ENCODE measurements around the gene NT5DC3. TPM values are rescaled to one million over a fixed set of nuclear protein-coding genes. Genes with fewer than 3 reads are reported as not detected.
"Not testable (repeated sequence)": the region's sequence is repeated elsewhere in the genome, so short reads cannot be mapped to it uniquely, and the experiment has no call there.

NT5DC3 gene
- total RNA-seq, 1 donor from 2014 or later, result 32.8 TPM

DNA sequence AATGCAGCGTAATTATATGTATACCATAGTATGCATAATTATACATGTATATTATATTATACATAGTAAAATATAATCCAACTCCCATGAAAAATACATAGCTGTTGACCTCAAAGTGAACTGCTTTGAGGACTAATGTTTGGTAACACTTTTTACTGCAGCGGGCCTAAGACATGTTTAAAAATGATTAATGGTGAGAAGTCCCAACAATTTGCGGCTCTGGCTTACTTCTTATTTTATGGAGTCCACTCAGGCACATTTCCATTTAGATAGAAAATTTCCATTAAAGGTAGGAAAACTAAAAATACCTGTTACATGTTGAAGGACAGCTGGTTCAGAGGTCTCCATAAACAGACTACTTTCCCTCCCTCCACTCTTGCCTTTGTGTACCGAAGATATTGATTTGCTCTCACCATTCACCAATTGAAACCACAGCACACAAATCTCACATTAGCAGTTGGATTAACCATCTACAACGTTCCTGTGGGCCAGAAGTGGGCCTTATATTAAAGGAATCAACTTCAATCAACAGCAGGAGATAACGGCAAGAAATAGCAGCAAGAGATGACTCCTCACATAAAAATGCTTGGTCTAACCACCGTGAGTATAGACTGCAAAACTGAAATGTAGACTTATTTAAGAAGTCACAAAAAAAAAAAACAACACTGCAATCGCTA is 14.1 kb upstream of the NT5DC3 start:
- no peak for DNase-seq

- no peak for DNase-seq
These were observed 13.4 kb upstream of the NT5DC3 start for GRCh38 chr12:103854372-103854973.

DNA sequence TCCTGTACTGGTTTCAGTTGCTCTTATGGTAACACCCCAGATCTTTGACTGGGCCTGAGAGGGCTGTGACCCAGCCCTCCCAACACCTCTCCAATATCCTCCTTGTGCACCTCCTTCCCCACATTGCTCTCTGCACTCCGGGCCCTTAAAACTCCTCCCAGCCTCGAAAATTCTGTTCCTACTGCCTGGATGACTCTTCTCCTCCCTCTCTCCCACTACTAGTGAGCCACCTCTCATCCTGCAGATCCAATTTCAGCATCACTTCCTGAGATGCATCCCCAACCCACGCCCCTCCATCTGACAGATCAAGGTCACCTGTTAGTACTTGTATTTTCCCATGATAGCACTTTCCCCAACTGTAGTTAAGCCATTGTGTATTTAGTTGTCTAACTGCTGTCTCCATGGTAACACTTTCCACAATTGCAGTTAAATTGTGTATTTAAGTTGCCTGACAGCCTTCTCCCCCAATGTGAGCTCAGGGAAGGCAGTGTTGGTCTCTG is 11.5 kb upstream of the NT5DC3 start:
- no peak for DNase-seq

DNA sequence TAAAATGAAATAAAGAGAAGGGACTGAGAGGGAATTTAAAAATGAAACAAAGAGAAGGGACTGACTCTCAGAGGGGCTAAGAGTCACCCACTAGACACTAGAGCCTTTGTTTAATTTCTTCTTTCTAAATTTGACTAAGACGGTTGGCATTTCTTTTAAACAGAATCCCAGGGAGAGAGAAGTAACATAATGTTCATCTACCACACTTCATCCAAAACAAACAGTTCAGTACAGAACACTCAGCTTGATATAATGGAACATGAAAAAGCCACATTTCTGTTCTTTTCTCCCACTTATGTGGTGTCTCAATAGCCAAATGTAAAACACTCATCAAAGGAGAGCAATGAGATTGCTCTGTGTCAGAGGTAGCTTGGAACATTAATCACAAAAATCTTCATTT is 10.1 kb upstream of the NT5DC3 start:
- DNase-seq, result no peak

DNA sequence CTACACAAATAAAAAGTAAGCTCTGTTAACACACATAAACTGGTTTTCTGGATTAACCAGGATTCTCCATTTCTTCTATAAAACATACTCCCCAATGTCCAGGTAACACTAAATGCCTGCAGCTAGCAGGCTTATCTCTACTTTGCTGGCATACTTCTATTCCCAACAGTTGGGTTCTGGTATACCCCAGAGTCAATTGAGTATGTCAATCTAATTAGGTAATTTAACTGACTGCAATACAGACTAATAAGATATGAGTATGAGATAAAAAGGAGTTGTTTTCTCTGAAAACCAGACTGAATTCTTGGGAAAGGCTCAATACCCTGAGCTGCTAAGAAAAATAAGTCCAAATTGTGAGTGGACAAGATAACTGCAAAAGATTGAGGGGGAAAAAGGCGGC is 9.4 kb upstream of the NT5DC3 start:
- no peak for DNase-seq

DNA sequence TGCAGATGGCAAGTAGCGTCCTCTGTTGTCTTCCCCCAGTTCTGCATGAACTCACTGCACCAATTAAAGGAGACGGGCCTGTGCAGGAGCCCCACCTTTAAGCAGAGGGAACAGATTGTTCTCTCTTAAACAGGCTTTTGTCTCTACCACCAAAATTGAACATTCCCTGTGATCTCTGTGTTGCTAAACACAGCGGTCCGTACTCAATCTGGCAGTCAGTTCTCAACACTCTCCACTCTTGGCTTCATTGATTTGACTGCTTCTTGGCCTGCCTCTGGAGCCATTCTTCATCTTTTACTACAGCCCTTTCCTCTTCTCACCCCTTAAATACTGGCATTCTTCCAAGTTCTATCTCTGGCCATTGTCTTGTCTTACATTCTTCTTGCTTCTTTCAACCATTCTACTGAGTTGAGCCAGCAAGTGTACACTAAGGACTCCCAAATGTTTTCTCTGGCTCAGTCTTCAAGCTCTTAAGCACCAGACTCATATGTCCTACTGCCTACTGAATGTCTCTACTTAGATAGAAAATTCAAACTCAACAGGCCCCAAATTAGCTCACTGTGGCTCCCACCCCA is 8.0 kb upstream of the NT5DC3 start:
- DNase-seq, result no peak

GRCh38 chr12:103848143-103848542 is 7.1 kb upstream of the NT5DC3 start:
- DNase-seq, result no peak

- no peak for DNase-seq
These were observed 5.4 kb upstream of the NT5DC3 start for GRCh38 chr12:103846415-103846814.

- DNase-seq, result no peak
These were observed 3.3 kb upstream of the NT5DC3 start for GRCh38 chr12:103844305-103844704.

- no peak for DNase-seq
These were observed 903 bp upstream of the NT5DC3 start for GRCh38 chr12:103841690-103842584.

GRCh38 chr12:103840462-103840875 is 565 bp downstream of the NT5DC3 start:
- no peak for DNase-seq

GRCh38 chr12:103839609-103840461 is 1.2 kb downstream of the NT5DC3 start:
- DNase-seq, result no peak

GRCh38 chr12:103839103-103839502 is 1.9 kb downstream of the NT5DC3 start:
- no peak for DNase-seq

GRCh38 chr12:103838254-103838914 is 2.6 kb downstream of the NT5DC3 start:
- DNase-seq, result no peak

DNA sequence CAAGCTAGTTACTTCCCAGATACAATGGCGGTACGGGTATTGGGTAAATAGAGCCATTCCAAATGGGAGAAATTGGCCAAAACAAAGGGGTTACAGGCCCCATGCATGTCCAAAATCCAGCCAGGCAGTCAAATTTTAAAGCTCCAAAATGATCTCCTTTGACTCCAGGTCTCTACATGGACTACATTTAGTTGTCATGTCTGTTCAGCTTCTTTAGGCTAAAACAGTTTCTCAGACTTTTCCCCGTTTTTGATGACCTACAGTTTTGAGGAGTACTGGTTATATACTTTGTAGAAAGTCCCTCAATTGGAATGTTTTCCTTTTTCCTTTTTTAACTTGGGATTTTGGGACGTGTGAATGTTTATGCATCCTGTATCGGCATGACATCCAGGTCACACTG is 4.7 kb downstream of the NT5DC3 start:
- no peak for DNase-seq

GRCh38 chr12:103835747-103836335 is 5.2 kb downstream of the NT5DC3 start:
- DNase-seq, result not testable (repeated sequence)

GRCh38 chr12:103834942-103835341 is 6.1 kb downstream of the NT5DC3 start:
- no peak for DNase-seq

DNA sequence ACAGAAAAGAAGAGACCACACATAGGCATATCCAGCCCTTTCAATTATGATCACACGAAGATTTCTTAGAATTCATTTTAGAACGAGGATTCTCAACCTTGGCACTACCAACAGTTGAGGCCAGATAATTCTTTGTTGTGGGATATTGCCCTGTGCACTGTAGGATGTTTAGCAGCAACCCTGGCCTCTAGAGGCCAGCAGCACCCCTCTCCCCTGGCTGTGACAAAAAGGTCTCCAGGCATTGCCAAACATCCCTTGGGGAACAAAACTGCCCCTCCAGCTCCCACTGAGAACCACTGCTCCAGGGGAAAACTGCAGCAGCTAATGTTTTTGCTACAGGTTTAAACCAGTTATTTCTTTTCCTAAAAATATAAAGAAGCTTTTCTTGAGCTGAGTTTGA is 7.1 kb downstream of the NT5DC3 start:
- DNase-seq, result no peak

- no peak for DNase-seq
These were observed 7.8 kb downstream of the NT5DC3 start for GRCh38 chr12:103833095-103833775.
